UCSD-AML1 (cell line): ENCODE data around the gene YAF2.
"Not testable (repeated sequence)": the region's sequence is repeated elsewhere in the genome, so short reads cannot be mapped to it uniquely, and the experiment has no call there.

Experiments used
- DNase-seq: peaks from one replicate; lab custom pipeline; 2025; ENCODE audit not compliant: unreplicated experiment; lab: John Stamatoyannopoulos, UW

Gene YAF2

DNA sequence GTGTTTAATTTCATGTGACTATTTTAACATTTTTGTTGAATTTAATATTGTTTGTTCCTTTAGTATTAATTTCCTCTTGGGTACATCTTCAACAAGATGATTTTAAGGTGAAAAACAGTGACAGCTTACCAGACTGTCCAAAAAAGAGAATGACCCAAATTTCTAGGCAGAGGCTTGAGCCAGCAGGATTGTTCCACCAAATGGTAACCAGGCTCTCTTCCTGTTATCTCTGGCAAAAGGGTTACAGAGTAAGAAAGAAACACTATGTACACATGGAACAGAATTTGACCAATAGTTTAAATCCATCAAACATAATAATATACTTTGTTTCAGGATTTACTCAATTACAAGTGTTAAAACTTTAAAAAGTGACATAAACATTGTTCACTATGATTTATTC, 39.0 kb downstream of the YAF2 start:
- DNase-seq = no peak

DNA sequence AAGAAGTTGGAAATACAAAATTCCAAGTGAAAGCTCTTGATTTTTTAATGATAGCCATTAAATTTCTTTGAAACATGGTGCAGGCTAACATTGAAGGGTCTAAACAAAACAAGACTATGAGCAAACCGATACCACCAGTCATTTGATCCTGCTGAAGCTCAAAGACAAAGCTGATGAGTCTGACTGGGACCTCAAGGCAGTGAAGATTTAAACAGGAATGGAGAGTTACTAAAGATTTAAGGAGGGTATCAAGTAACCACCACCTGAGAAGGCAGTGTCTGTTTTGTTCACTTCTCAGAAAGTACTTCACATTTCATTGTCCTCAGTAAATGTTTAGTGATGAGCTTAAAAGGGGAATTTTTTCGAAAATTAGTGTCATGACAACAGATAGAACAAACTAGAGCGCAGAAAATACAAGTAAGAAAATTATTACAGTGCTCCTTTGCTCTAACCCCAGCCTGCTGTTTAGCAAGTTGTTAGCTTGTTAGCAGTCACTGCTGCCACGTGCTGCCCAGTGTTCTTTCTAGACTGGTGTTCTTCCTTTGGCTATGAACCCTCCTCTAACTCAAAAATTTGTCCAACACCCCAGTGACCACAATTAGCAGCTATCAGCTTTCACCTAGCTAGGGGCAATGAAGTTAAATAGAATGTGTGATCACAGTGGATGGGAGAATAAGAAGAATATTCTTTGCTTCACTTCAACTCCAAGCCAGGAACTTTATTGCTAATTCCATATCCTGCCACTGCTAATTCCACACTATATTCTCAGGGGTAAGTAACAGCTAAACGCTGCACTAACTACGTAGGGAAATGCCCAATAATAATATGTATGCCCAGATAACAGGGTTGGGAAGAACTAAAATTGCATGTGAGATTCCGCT, 41.1 kb downstream of the YAF2 start:
- DNase-seq = no peak

DNA sequence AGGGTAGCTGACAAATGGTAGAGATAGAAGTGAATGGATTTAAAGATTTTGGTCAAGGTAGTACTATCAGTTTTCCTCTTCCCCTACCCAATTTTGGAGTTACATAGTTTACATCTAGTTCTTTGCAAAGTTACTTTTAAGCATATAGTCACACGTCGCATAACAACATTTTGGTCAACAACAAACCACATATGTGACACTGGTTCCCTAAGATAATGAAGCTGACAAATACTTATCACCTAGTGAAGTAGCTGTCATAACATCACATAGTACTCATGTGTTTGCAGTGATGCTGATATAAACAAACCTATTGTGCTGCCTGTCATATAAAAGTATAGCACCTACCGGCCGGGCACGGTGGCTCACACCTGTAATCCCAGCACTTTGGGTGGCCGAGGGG, 45.4 kb downstream of the YAF2 start:
- no peak for DNase-seq

DNA sequence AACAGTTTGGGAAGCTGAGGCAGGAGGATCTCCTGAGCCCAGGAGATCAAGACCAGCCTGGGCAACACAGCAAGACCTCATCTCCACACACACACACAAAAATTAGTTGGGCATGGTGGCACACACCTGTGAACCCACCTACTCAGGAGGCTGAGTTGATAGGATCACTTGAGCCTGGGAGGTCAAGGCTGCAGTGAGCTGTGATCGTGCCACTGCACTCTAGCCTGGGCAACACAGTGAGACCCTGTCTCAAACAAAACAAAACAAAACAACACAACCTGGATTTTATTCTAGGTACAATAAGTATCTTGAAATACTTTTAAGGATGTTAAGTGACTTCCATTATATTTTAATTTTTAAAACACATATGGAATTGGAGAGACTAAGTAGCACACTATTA, 45.8 kb downstream of the YAF2 start:
- no peak for DNase-seq

DNA sequence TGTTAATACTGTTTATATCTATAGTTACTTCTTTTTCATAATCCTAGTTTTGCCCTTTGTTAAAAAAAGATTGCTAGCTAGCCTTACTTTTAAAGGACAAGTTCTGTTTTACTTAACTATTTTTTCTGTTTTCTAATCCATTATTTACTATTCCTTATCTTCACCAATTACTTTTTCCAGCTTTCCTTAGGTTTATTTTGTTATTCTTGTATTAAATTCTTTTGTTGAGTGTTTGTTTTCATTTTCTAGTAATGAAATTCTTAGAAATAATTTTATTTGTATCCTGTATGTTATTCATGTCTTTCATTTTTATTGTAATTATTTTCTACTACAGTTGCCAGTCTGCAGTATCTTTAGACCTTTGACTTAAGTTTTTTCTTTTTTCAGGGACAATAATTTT, 47.7 kb downstream of the YAF2 start:
- DNase-seq = no peak

DNA sequence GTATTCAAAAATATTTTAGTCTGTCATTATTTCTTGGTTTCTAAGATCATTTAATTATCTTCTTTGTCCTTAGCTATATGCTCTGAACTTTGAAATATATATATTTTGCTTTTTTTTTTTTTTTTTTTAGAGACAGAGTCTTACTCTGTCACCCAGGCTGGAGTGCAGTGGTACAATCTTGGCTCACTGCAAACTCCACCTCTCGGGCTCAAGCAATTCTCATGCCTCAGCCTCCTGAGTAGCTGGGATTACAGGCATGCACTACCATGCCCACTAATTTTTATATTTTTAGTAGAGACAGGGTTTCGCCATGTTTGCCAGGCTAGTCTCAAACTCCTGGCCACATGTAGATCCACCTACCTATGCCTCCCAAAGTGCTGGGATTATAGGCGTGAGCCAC, 49.8 kb downstream of the YAF2 start:
- not testable (repeated sequence) for DNase-seq

DNA sequence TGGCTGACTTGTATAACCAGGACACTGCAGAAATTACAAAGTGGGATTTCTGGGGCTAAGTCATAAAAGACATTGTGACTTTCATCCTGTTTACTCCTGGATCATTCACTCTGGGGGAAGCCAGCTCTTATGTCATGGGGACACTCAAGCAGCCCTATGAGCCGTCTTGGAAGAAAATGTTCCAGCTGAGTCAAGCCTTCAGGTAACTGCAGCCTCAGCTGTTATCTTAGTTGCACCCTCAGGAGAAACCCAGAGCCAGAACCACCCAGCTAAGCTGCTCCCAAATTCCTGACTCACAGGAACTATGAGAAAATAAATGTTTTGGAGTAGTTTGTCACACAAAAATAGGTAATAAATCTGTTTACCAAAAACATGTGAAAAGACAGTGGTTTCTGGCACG, 50.2 kb downstream of the YAF2 start:
- no peak for DNase-seq

DNA sequence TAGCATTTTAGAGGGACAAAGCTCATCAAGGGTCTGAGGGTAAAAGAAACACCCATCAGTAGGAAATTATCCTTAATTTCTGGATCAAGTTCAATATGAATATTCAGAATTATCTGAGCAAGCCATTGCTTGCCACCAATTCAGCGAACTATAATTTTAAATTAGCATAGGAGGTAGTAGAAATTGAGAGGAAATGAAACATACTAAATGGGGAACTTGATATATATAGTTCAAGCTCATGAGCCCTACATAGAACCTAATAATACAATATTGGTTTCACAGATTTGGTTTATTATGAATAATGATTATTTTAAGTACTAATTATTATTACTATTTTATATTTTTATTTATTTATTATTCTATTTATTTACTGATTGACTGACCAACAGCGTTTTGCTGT, 51.3 kb downstream of the YAF2 start:
- DNase-seq = no peak

DNA sequence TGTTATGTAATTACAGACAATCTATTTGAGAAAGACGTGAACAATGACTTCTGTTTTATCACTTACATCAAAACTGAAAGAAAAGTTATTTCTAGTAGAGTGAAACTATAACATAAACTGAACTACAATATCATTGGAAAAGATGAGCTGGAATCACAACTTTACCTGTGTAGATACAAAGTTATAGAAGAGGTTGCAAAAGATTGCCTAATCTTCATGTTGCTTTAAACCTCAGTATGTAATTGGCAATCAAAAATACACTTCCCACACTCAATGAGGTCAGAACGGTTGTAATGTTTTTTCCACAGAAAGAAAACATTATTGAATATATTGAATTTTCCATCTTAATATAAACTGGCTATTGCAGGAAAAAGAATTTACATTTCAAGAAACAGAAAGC, 55.7 kb downstream of the YAF2 start:
- DNase-seq = no peak

DNA sequence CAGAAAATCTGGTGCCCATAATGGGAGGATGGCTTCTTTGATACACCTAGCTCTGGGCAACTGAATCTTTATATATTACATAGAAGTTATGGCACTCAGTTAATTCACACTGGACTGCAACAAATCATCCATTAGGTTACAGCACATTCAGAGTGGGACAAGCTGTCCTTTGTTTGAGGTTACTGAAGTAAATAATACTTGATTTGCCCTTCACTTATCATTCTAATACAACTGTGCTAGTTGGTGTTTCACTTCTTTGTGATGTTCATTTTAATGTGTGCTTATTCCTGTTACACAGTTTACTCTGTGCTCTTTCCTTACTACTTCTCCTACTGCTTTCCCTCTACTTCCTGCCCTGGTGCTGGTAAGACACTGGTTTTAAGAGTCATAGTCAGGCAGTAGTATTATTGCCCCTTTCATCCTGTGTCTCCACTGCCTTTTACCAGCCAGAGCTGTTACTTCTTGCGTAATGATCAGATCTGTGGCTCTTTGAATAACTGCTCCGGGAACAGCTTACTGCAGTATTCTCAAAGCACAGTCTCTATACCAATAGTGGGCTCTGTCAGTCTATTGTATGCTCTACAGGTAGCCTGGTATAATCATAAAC, 57.0 kb downstream of the YAF2 start:
- no peak for DNase-seq

DNA sequence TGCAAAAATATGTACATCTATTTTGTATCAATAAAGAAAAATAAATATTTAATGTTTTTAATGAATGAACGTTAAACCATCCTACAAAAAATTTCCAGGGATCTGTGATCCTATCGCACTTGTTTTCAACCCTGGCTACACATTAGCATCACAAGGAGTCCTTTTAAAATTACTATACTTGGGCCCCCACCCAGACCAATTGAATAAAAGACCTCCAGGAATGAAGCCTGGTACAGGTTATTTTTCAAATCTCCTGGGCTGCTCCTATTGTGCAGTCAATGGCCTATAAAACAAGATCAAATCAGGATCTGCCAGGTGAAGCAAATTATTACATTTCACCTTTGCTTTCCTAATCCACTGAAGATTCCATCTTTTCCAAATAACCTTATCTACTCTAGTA, 59.9 kb downstream of the YAF2 start:
- no peak for DNase-seq

DNA sequence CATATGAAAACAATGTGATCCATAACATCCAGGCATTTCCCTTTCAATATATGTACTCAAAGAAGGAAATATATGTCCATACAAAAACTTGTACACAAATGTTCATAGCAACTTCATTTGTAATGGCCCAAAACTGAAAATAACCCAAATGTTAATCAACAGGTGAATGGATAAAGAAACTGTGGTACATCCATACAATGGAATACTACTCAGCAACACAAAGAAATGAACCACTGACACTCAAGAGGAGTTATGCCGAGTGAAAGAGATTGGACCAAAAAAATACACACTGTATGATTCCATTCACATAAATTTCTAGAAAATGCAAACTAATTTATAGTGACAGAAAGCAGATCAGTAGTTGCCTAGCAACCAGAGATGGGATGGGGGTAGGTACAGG, 63.1 kb downstream of the YAF2 start:
- no peak for DNase-seq

DNA sequence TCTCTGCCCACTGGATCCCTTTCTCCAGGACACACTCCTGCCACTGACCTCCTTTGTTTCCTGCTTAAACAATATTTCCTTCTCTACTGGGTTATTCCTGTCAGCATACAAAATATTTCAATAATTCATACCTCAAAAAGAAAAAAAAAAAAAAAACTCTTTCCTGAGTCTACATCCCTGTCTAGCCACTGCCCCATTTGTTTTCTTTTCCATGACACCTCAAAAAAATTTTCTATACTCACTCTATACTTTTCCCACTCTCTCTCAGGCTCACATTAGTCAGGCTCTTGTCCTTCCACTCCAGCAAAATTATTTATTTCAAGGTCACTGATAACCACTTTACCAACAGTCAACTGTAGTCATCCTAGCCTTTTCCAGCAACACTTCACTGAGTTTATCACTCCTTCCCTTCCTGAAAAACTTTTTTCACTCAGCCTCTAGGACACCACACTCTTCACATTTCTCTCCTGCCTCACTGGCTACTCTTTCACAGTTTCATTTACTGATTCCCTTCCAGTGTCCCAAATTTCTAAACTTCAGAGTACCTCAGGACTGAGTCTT, 64.0 kb downstream of the YAF2 start:
- no peak for DNase-seq

DNA sequence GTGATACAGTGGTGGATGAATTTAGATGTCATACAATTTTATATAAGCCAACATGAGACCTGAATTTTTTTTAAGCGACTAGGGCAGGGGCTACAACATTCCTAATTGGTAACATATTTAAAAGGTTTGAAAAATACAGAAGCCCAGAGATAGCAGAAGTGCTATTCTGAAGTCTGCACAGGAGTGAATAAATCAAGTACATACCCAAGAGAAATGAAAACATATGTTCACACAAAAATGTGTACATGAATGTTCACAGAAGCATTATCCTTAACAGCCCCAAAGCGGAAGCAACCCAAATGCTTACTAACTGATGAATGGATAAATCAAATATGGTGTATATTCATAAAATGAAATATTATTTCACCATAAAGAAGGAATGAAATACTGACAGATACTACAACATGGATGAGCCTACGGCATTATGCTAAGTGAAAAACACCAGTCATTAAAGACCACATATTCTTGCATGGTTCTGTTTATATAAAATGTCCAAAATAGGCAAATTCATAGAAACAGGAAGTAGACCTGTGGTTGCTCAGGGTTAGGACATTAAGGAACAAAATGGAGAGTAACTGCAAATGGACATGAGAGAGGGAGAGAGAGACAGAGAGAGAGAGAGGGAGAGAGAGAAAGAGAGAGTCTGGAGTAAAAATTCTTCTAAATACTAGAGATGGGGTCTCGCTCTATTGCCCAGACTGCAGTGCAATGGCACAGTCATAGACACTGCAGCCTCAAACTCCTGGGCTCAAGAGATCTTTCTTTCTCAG, 65.4 kb downstream of the YAF2 start:
- DNase-seq = no peak

DNA sequence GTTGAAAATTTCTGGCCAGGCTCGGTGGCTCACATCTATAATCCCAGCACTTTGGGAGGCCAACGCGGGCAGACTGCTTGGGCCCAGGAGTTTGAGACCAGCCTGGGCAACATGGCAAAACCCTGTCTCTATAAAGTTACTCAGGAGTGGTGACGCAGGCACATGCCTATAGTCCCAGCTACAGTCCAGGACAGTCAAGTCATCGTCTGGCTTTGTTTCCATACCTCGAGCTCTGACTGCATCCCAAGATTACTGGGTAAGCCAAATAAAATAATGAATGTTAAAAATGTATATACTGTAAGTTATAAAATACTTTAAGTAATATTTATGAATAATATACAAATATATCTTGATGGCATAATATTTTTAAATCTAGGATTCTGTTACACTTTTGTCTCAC, 70.3 kb downstream of the YAF2 start:
- DNase-seq = no peak

DNA sequence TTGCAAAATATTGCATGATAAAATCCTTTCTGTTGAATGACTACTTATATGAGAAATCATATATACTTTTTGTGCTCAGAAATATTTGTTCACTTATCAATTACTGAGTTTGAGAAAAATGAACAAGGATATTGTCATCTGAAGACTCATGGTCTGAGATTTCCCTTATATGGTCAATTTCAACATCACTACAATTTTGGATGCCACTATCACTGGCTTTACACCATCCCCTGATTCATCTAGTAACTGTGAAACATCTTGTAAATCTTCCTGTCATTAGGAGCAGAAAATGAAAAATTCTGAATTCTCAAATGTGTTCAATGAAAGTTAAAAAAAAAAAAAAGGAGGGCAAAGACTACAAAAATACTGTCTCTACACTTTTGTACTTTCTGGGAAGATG, 71.5 kb downstream of the YAF2 start:
- no peak for DNase-seq

DNA sequence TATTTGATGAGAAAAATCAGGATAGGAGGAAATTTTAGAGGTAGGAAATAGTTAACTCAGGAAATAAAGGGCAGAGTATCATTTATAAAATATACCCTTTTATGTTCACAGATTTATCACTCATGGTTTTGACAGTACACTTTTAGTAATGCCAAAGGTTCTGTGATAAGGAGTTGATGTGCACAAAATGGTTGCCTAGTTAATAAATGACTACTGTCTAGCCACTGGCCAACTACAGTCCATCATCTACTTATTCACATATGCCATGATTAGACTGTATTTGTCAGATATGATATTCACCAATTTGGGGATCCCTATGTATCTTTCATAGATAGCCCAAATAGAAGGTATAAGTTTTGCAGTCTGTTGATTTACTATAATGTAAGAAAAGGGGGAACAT, 74.1 kb downstream of the YAF2 start:
- no peak for DNase-seq

DNA sequence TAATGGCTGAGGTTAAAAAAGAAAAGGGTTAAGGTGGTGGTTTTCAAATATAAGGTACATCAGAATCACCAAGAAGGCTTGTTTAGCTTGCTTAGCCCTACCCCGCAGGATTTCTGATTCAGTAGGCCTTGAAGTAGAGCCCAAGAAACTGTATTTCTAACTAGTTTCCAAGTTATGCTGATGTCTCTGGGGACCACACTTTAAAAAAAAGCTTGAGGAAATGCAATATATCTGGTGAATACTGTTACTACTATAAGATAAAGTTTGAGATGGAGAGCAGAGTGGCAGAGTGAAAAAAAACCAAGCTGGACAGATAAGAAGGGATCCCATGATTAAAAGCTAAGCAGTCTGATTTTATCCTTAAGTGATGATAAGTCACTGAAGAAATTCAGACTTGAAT, 75.1 kb downstream of the YAF2 start:
- DNase-seq = no peak

DNA sequence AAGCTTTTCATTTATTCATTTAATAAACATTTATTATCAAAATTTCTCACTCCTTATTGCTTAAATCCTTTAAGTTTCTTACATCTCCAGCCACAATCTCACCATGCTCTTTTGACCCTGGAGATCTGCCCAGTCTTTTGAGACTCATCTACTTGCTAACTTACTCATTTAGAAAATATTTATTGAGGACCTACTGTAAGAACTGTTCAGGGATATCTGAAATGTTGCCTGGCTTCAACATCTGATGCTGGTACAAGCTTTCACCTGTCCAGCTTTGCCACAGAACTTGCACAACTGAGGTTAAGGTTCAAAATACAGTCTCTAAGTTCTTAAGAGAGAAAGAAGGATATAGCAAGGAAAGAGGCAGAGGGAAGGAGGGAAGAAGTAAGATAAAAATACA, 75.9 kb downstream of the YAF2 start:
- DNase-seq = no peak

DNA sequence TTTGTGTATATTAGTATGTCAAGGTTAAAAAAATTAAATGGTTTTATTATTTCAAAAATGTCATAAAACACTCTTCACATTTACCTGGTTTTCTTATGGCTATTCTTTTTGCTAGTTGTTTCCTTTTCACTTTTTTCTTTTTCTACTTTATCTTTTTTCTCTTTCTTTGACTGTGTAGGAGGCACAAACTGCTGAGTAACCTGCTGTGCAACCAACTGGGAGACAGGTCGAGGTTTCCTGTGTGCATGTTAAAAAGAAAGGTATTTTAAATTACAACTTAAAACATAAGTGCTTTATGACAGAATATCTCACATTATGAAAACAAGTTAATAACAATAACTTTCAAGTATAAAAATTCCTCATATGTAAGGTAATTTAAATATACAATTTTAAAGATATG, 76.5 kb downstream of the YAF2 start:
- no peak for DNase-seq

DNA sequence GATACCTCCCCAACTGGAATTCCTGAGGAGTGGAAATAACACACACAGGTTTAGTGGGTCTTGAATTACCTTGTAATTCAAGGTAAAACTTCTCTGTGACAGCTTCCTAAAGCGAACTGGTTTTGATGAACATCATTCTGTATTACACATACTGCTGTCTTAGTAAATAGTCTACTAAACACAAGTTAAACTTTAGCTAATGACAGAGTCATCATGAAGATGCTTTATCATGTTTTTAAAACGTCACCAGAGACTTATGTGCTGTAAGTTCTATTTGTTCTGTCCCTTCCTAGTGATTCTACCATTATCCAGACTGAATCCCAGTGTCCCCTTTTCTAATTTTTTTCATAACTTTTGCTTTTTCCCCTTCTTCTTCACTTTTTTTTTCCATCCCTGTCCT, 81.8 kb downstream of the YAF2 start:
- no peak for DNase-seq
